PC-9 (cell line): ENCODE data around the gene YEATS2. TPM values are rescaled to one million over a fixed set of nuclear protein-coding genes. Genes with fewer than 3 reads are reported as not detected.

Experiments used
- BruUV-seq: library from RNA; stranded (reverse); fragments of 400-500 nt; replicated peaks from 2 replicates; lab custom pipeline; 2021; lab: Mats Ljungman, UMichigan
- CTCF ChIA-PET: fragments of 300-600 bp; sonication (Branson Sonifier 250); formaldehyde crosslinking; loops from one replicate; lab custom pipeline; 2022; ENCODE audit warnings: antibody characterized with exemption; lab: Charles Lee
- POLR2A ChIA-PET: fragments of 300-600 bp; sonication (Branson Sonifier 250); formaldehyde crosslinking; loops from one replicate; lab custom pipeline; 2022; ENCODE audit warnings: antibody characterized with exemption; ENCODE audit not compliant: unreplicated experiment; lab: Charles Lee
- DNase-seq, 2 experiments: peaks; one replicate each; pipeline versions ENCODE4 v3.0.0 to v3.0.0-alpha.2; 2015 to 2022; ENCODE audit warnings: mixed read lengths in 1 of 2
- H2AFZ ChIP-seq: fragments of 200-600 bp; sonication (generic); 2 replicates; pipeline ENCODE4 v1.8.1; 2017; ENCODE audit warnings: antibody characterized with exemption
- H3F3A ChIP-seq: fragments of 200-600 bp; sonication (generic); 2 replicates; pipeline ENCODE4 v1.8.1; 2017; ENCODE audit warnings: antibody characterized with exemption, mild to moderate bottlenecking, low read depth; ENCODE audit not compliant: insufficient read depth
- H3K27ac ChIP-seq: fragments of 200-600 bp; sonication (generic); 2 replicates; pipeline ENCODE4 v1.6.1; 2016; ENCODE audit warnings: mixed run types
- H3K27me3 ChIP-seq: fragments of 200-600 bp; sonication (generic); 2 replicates; pipeline ENCODE4 v1.6.1; 2016; ENCODE audit warnings: low read depth, mixed run types; ENCODE audit not compliant: insufficient read depth
- H3K36me3 ChIP-seq: fragments of 200-600 bp; sonication (generic); 2 replicates; pipeline ENCODE4 v1.6.1; 2016; ENCODE audit warnings: low read depth, mixed run types
- H3K4me1 ChIP-seq: fragments of 200-600 bp; sonication (generic); replicated peaks from 2 replicates; pipeline ENCODE4 v1.6.1; 2016; ENCODE audit warnings: mixed run types; ENCODE audit not compliant: insufficient read depth
- H3K4me2 ChIP-seq: fragments of 200-600 bp; sonication (generic); 2 replicates; pipeline ENCODE4 v1.6.1; 2017; ENCODE audit warnings: mixed run types
- H3K4me3 ChIP-seq: fragments of 200-600 bp; sonication (generic); 2 replicates; pipeline ENCODE4 v1.6.1; 2016; ENCODE audit warnings: mixed run types
- H3K79me2 ChIP-seq: fragments of 200-600 bp; sonication (generic); 2 replicates; pipeline ENCODE4 v1.6.1; 2017; ENCODE audit warnings: low read depth, mixed run types
- H3K9me2 ChIP-seq: fragments of 200-600 bp; sonication (generic); 2 replicates; pipeline ENCODE4 v1.8.1; 2017; ENCODE audit warnings: mild to moderate bottlenecking; ENCODE audit not compliant: insufficient read depth
- H3K9me3 ChIP-seq: fragments of 200-600 bp; sonication (generic); 2 replicates; pipeline ENCODE4 v1.8.1; 2016; ENCODE audit warnings: low read depth; ENCODE audit not compliant: insufficient read depth
- H4K20me1 ChIP-seq: fragments of 200-600 bp; sonication (generic); 2 replicates; pipeline ENCODE4 v1.8.1; 2017; ENCODE audit not compliant: insufficient read depth
- CTCF ChIP-seq: fragments of 200-600 bp; sonication (generic); conservative IDR thresholded peaks from 2 replicates; pipeline ENCODE4 v1.6.1; 2017; ENCODE audit warnings: mixed run types, antibody characterized with exemption, mild to moderate bottlenecking, moderate library complexity
- EZH2 ChIP-seq: fragments of 200-600 bp; sonication (generic); IDR thresholded peaks from 2 replicates; pipeline ENCODE4 v1.8.0; 2017; ENCODE audit warnings: antibody characterized with exemption, low read depth
- intact Hi-C: fragments of 100-400 bp; cut with micrococcal nuclease; formaldehyde crosslinking; loops from one replicate; pipeline ENCODE4 v1.10.0; 2022; ENCODE audit not compliant: unreplicated experiment
- total RNA-seq: library from RNA; stranded (reverse); gene quantifications from 2 replicates; pipeline ENCODE4 v1.2.3, GENCODE V29; 2021

The YEATS2 gene
- total RNA-seq, 1 experiment from 2014 or later: 37.2 TPM

GRCh38 chr3:183811638-183812037 is 114.0 kb downstream of the YEATS2 start:
- BruUV-seq: no TSS peak
- H3K36me3 ChIP-seq: peaks cover 14% of the 10 kb centered on the region
- no peaks in the 10 kb centered on the region for H4K20me1 ChIP-seq
- H2AFZ ChIP-seq: no peak overlapping the region
- no peaks in the 10 kb centered on the region for H3K79me2 ChIP-seq
- no peak overlapping the region for H3K4me3 ChIP-seq
- DNase-seq: no peak
- no peak overlapping the region for H3K27ac ChIP-seq
- intact Hi-C loops: no loop called here
- ChIA-PET CTCF (no interaction called here), POLR2A (no interaction called here)
- no peaks in the 10 kb centered on the region for H3K9me3 ChIP-seq
- TF ChIP-seq EZH2: no peak
- TF ChIP-seq CTCF: no peak
- H3K27me3 ChIP-seq: no peaks in the 10 kb centered on the region
- H3K9me2 ChIP-seq: no peaks in the 10 kb centered on the region
- no peaks in the 10 kb centered on the region for H3K4me1 ChIP-seq
- no peaks in the 10 kb centered on the region for H3F3A ChIP-seq
- no peak overlapping the region for H3K4me2 ChIP-seq

- H3K4me3 ChIP-seq: no peak overlapping the region
- no peaks in the 10 kb centered on the region for H3K9me2 ChIP-seq
- intact Hi-C loops: no loop called here
- TF ChIP-seq CTCF (no peak), EZH2 (no peak)
- 0 out of 2 replicates have a peak, but pooled peaks cover 5% of the 10 kb centered on the region for H3K36me3 ChIP-seq
- no peaks in the 10 kb centered on the region for H3K27me3 ChIP-seq
- no peak overlapping the region for H2AFZ ChIP-seq
- no peaks in the 10 kb centered on the region for H4K20me1 ChIP-seq
- H3K4me2 ChIP-seq: no peak overlapping the region
- no peaks in the 10 kb centered on the region for H3F3A ChIP-seq
- no TSS peak for BruUV-seq
- no peak overlapping the region for H3K27ac ChIP-seq
- DNase-seq: no peak
- no peaks in the 10 kb centered on the region for H3K79me2 ChIP-seq
- no peaks in the 10 kb centered on the region for H3K4me1 ChIP-seq
- no peaks in the 10 kb centered on the region for H3K9me3 ChIP-seq
- ChIA-PET CTCF (no interaction called here), POLR2A (no interaction called here)
Measured at GRCh38 chr3:183812761-183813445, 115.3 kb downstream of the YEATS2 start.

- H3K9me2 ChIP-seq: no peaks in the 10 kb centered on the region
- no TSS peak for BruUV-seq
- DNase-seq: no peak
- no peak for TF ChIP-seq CTCF
- no peak for TF ChIP-seq EZH2
- 0 out of 2 replicates have a peak, but pooled peaks cover 4% of the 10 kb centered on the region for H3K36me3 ChIP-seq
- H4K20me1 ChIP-seq: no peaks in the 10 kb centered on the region
- H3K4me2 ChIP-seq: no peak overlapping the region
- ChIA-PET POLR2A (no interaction called here), CTCF (interaction anchor here (0.6 kb wide), 1 partner anchor 222 kb away, joined by 3 read pairs; no protein-coding TSS in a partner anchor)
- no peaks in the 10 kb centered on the region for H3F3A ChIP-seq
- H2AFZ ChIP-seq: no peak overlapping the region
- H3K4me3 ChIP-seq: no peak overlapping the region
- no peaks in the 10 kb centered on the region for H3K27me3 ChIP-seq
- intact Hi-C loops: no loop called here
- no peaks in the 10 kb centered on the region for H3K9me3 ChIP-seq
- no peak overlapping the region for H3K27ac ChIP-seq
- no peaks in the 10 kb centered on the region for H3K4me1 ChIP-seq
- H3K79me2 ChIP-seq: no peaks in the 10 kb centered on the region
Measured at GRCh38 chr3:183814240-183814639, 116.6 kb downstream of the YEATS2 start.
